ENCODE measurements around the gene WDFY4.

- TF ChIP-seq REST (IDR thresholded peaks at IDR 0.05; ENCODE audit: insufficient read depth in 1 of 2, low read depth in 2 of 2, low read length in 2 of 2) (no peak), FOXP2 (optimal IDR thresholded peaks at IDR 0.05; ENCODE audit: borderline replicate concordance, extremely low read depth, extremely low read length, insufficient read depth) (no peak), SIN3A (IDR thresholded peaks at IDR 0.05; ENCODE audit: borderline replicate concordance, insufficient read depth, low read length) (no peak), POLR2AphosphoS5 (IDR thresholded peaks at IDR 0.05; ENCODE audit: low read depth, low read length) (no peak), TAF1 (IDR thresholded peaks at IDR 0.05; ENCODE audit: borderline replicate concordance, insufficient read depth, low read length) (no peak)
These were observed 51.2 kb downstream of the WDFY4 start for GRCh38 chr10:48735836-48736390.
